CD4-positive, alpha-beta T cell treated with Interleukin-6 at 100 ng/mL for 8 hours (primary cell): ENCODE data around the gene CC2D2B.
A peak's percentile ranks its signal among the peaks of the same experiment; 100 is the strongest.
"Not testable (repeated sequence)": the region's sequence is repeated elsewhere in the genome, so short reads cannot be mapped to it uniquely, and the experiment has no call there.

Experiments used
- DNase-seq: peaks from one replicate; pipeline ENCODE4 v3.0.0-alpha.2; 2020; ENCODE audit warnings: mixed read lengths, low spot score

The CC2D2B gene

GRCh38 chr10:96023168-96023567 is 115.4 kb downstream of the CC2D2B start:
- DNase-seq: no peak

GRCh38 chr10:96025566-96025965 is 117.8 kb downstream of the CC2D2B start:
- DNase-seq: no peak

GRCh38 chr10:96034625-96035024 is 126.8 kb downstream of the CC2D2B start:
- no peak for DNase-seq

GRCh38 chr10:96038476-96039387 is 131.0 kb downstream of the CC2D2B start:
- DNase-seq: no peak

- no peak for DNase-seq
Observed at GRCh38 chr10:96041146-96041545, 133.4 kb downstream of the CC2D2B start.

GRCh38 chr10:96043033-96043892 is 135.5 kb downstream of the CC2D2B start, which contains the start of gene CCNJ:
TSS of gene CCNJ (plus strand) at chr10:96043583. CDS start at chr10:96044394, 811 bp downstream.
- DNase-seq: peak; percentile 79

GRCh38 chr10:96043893-96044715 is 136.3 kb downstream of the CC2D2B start:
- peak; percentile 29 for DNase-seq

GRCh38 chr10:96044736-96045135 is 137.0 kb downstream of the CC2D2B start:
- DNase-seq: no peak

GRCh38 chr10:96046546-96046945 is 138.8 kb downstream of the CC2D2B start:
- DNase-seq: no peak

GRCh38 chr10:96047004-96047649 is 139.4 kb downstream of the CC2D2B start:
- no peak for DNase-seq

GRCh38 chr10:96047925-96048324 is 140.2 kb downstream of the CC2D2B start:
- DNase-seq: not testable (repeated sequence)

- no peak for DNase-seq
Observed at GRCh38 chr10:96049340-96049739, 141.6 kb downstream of the CC2D2B start.

- no peak for DNase-seq
Observed at GRCh38 chr10:96053985-96054384, 146.2 kb downstream of the CC2D2B start.

- no peak for DNase-seq
Observed at GRCh38 chr10:96056787-96057186, 149.0 kb downstream of the CC2D2B start.

- DNase-seq: no peak
Observed at GRCh38 chr10:96061232-96061631, 153.5 kb downstream of the CC2D2B start.

GRCh38 chr10:96072674-96073073 is 164.9 kb downstream of the CC2D2B start:
- DNase-seq: no peak

GRCh38 chr10:96073722-96074121 is 165.9 kb downstream of the CC2D2B start:
- DNase-seq: peak; percentile 15

GRCh38 chr10:96074776-96075175 is 167.0 kb downstream of the CC2D2B start:
- no peak for DNase-seq

GRCh38 chr10:96075977-96076376 is 168.2 kb downstream of the CC2D2B start:
- DNase-seq: no peak

GRCh38 chr10:96077156-96077555 is 169.4 kb downstream of the CC2D2B start:
- DNase-seq: no peak

- DNase-seq: no peak
Observed at GRCh38 chr10:96082153-96082552, 174.4 kb downstream of the CC2D2B start.
